MCF 10A (cell line): ENCODE results near the gene TYROBP. TPM values are rescaled to one million over a fixed set of nuclear protein-coding genes. Genes with fewer than 3 reads are reported as not detected.

Source experiments
- BruUV-seq: library from RNA; stranded (reverse); fragments of 400-500 nt; replicated peaks from 2 replicates; lab custom pipeline; 2021; lab: Mats Ljungman, UMichigan
- CTCF ChIA-PET: fragments of 300-600 bp; sonication (Branson Sonifier 250); formaldehyde crosslinking; extraction: SDS; loops from one replicate; lab custom pipeline; 2021; ENCODE audit warnings: antibody characterized with exemption, inconsistent platforms; lab: Yijun Ruan, JAX
- POLR2A ChIA-PET: fragments of 300-600, 350-650 bp; sonication (Branson Sonifier 250); formaldehyde crosslinking; extraction: SDS; loops from one replicate; lab custom pipeline; 2020; ENCODE audit warnings: antibody characterized with exemption, inconsistent platforms; lab: Yijun Ruan, JAX
- DNase-seq: peaks from one replicate; pipeline ENCODE4 v3.0.0-alpha.2; 2018; ENCODE audit not compliant: unreplicated experiment
- H3K27ac Mint-ChIP-seq: one replicate; pipeline ENCODE4 v1.8.0; 2022; ENCODE audit warnings: mild to moderate bottlenecking, low read depth, mixed read lengths; ENCODE audit not compliant: unreplicated experiment
- H3K27me3 Mint-ChIP-seq: one replicate; pipeline ENCODE4 v1.8.0; 2022; ENCODE audit warnings: mixed read lengths; ENCODE audit not compliant: insufficient read depth, unreplicated experiment
- H3K36me3 Mint-ChIP-seq: one replicate; pipeline ENCODE4 v1.8.0; 2022; ENCODE audit warnings: mild to moderate bottlenecking, moderate library complexity, mixed read lengths; ENCODE audit not compliant: insufficient read depth, unreplicated experiment
- H3K4me1 Mint-ChIP-seq: one replicate; pipeline ENCODE4 v1.8.0; 2022; ENCODE audit warnings: mixed read lengths; ENCODE audit not compliant: insufficient read depth, unreplicated experiment
- H3K4me3 Mint-ChIP-seq: one replicate; pipeline ENCODE4 v1.8.0; 2022; ENCODE audit warnings: mild to moderate bottlenecking, moderate library complexity, mixed read lengths; ENCODE audit not compliant: unreplicated experiment
- H3K9me3 Mint-ChIP-seq: one replicate; pipeline ENCODE4 v1.8.0; 2022; ENCODE audit warnings: mixed read lengths; ENCODE audit not compliant: unreplicated experiment
- CTCF ChIP-seq: fragments of 200-600 bp; IDR thresholded peaks from one replicate; pipeline ENCODE4 v1.8.0; 2022; ENCODE audit warnings: antibody characterized with exemption, mild to moderate bottlenecking; ENCODE audit not compliant: unreplicated experiment
- intact Hi-C: fragments of 100-400 bp; cut with micrococcal nuclease; formaldehyde crosslinking; loops from 2 replicates; pipeline ENCODE4 v1.14.1; 2022
- total RNA-seq: library from RNA; stranded (reverse); gene quantifications from 2 replicates; pipeline ENCODE4 v1.2.3, GENCODE V29; 2022

Gene TYROBP
- total RNA-seq, 1 experiment from 2014 or later, result not detected

GRCh38 chr19:35943321-35944301, 35.5 kb upstream of the TYROBP start:
- Mint-ChIP-seq H3K27me3 (no peaks in the 10 kb centered on the region), H3K36me3 (peaks cover 8% of the 10 kb centered on the region), H3K4me1 (peaks cover 11% of the 10 kb centered on the region), H3K4me3 (no peak overlapping the region), H3K27ac (no peak overlapping the region), H3K9me3 (no peaks in the 10 kb centered on the region)
- intact Hi-C loops, result no loop called here
- no peak for TF ChIP-seq CTCF
- DNase-seq, result no peak
- ChIA-PET CTCF (interaction anchor here (0.5 to 0.7 kb wide), 2 partner anchors 59 to 235 kb away, joined by 3 to 4 read pairs; no protein-coding TSS in a partner anchor), POLR2A (no interaction called here)
- BruUV-seq, result no TSS peak

- peaks cover 8% of the 10 kb centered on the region for H3K36me3 Mint-ChIP-seq
- CTCF ChIA-PET, result interaction anchor here (0.6 kb wide), 1 partner anchor 248 kb away, joined by 3 read pairs; no protein-coding TSS in a partner anchor
- POLR2A ChIA-PET, result no interaction called here
- no TSS peak for BruUV-seq
- no peak for TF ChIP-seq CTCF
- no peak overlapping the region for H3K4me3 Mint-ChIP-seq
- H3K9me3 Mint-ChIP-seq, result no peaks in the 10 kb centered on the region
- peaks cover 25% of the 10 kb centered on the region for H3K4me1 Mint-ChIP-seq
- H3K27me3 Mint-ChIP-seq, result no peaks in the 10 kb centered on the region
- no peak for DNase-seq
- H3K27ac Mint-ChIP-seq, result no peak overlapping the region
- intact Hi-C loops, result no loop called here
Observed at GRCh38 chr19:35942235-35942634, 34.1 kb upstream of the TYROBP start.

DNA sequence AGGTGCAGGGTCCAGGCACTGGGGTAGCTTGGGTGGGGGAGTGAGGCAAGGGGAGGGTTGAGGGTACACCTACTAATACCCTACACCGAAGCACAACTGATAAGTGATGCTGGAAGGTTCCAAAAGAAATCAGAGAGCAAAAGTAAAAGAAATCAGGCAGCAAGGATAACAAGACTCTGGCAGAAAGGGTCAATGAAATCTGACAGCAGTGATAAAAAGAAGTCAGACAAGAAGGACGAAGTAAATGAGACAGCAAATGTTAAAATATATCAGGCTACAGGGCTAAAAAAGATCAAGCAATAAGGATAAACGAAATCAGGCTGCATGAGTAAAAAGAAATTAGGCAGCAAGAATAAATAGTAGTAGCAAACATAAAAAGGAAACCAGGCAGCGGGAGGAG, 32.7 kb upstream of the TYROBP start:
- no peaks in the 10 kb centered on the region for H3K9me3 Mint-ChIP-seq
- peaks cover 8% of the 10 kb centered on the region for H3K36me3 Mint-ChIP-seq
- ChIA-PET CTCF (interaction anchor here (0.6 to 0.7 kb wide), 2 partner anchors 41 to 187 kb away, joined by 3 to 4 read pairs; no protein-coding TSS in a partner anchor), POLR2A (no interaction called here)
- no TSS peak for BruUV-seq
- H3K4me3 Mint-ChIP-seq, result no peak overlapping the region
- no peak for DNase-seq
- intact Hi-C loops, result no loop called here
- no peaks in the 10 kb centered on the region for H3K27me3 Mint-ChIP-seq
- H3K27ac Mint-ChIP-seq, result no peak overlapping the region
- peaks cover 29% of the 10 kb centered on the region for H3K4me1 Mint-ChIP-seq
- TF ChIP-seq CTCF, result no peak

DNA sequence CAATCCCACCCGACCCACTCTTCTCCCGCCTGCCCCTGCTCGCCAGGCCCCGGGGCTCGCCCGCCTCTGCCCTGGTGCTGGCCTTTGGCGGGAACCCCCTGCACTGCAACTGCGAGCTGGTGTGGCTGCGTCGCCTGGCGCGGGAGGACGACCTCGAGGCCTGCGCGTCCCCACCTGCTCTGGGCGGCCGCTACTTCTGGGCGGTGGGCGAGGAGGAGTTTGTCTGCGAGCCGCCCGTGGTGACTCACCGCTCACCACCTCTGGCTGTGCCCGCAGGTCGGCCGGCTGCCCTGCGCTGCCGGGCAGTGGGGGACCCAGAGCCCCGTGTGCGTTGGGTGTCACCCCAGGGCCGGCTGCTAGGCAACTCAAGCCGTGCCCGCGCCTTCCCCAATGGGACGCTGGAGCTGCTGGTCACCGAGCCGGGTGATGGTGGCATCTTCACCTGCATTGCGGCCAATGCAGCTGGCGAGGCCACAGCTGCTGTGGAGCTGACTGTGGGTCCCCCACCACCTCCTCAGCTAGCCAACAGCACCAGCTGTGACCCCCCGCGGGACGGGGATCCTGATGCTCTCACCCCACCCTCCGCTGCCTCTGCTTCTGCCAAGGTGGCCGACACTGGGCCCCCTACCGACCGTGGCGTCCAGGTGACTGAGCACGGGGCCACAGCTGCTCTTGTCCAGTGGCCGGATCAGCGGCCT, 32.1 kb upstream of the TYROBP start:
- Mint-ChIP-seq H3K27ac (no peak overlapping the region), H3K4me3 (no peak overlapping the region), H3K36me3 (peaks cover 8% of the 10 kb centered on the region), H3K27me3 (no peaks in the 10 kb centered on the region), H3K4me1 (peaks cover 32% of the 10 kb centered on the region), H3K9me3 (no peaks in the 10 kb centered on the region)
- no peak for DNase-seq
- CTCF ChIA-PET, result interaction anchor here (0.6 to 1.2 kb wide), 3 partner anchors 9 to 192 kb away, joined by 3 to 4 read pairs (median 4); partner anchors contain the start of gene LIN37
- POLR2A ChIA-PET, result no interaction called here
- TF ChIP-seq CTCF, result no peak
- no TSS peak for BruUV-seq
- intact Hi-C loops, result no loop called here
